IPS-15b (cell line): ENCODE results near the gene MAML2.

Experiments used
- H3K27me3 ChIP-seq: one replicate; pipeline ENCODE4 v1.6.1; 2013; ENCODE audit warnings: low read length; ENCODE audit not compliant: control insufficient read depth, insufficient read depth
- H3K36me3 ChIP-seq: one replicate; pipeline ENCODE4 v1.6.1; 2013; ENCODE audit warnings: low read length; ENCODE audit not compliant: control insufficient read depth, insufficient read depth
- H3K4me1 ChIP-seq: one replicate; pipeline ENCODE4 v1.6.1; 2013; ENCODE audit warnings: mild to moderate bottlenecking, low read length; ENCODE audit not compliant: control insufficient read depth, insufficient read depth
- H3K4me3 ChIP-seq: one replicate; pipeline ENCODE4 v1.5.1; 2013; ENCODE audit warnings: low read depth, low read length
- H3K9ac ChIP-seq: one replicate; pipeline ENCODE4 v1.6.1; 2013; ENCODE audit warnings: low read depth, mild to moderate bottlenecking, low read length
- H3K9me3 ChIP-seq: one replicate; pipeline ENCODE4 v1.6.1; 2013; ENCODE audit warnings: mild to moderate bottlenecking, low read length; ENCODE audit not compliant: control insufficient read depth, insufficient read depth

MAML2 gene

GRCh38 chr11:96035740-96036078 lies 307.3 kb downstream of the MAML2 start:
- no peak overlapping the region for H3K9ac ChIP-seq
- H3K9me3 ChIP-seq = no peaks in the 10 kb centered on the region
- no peak overlapping the region for H3K4me3 ChIP-seq
- no peaks in the 10 kb centered on the region for H3K36me3 ChIP-seq
- peaks cover 3% of the 10 kb centered on the region for H3K4me1 ChIP-seq
- H3K27me3 ChIP-seq = no peaks in the 10 kb centered on the region

GRCh38 chr11:96035031-96035739 lies 307.8 kb downstream of the MAML2 start:
- H3K27me3 ChIP-seq = no peaks in the 10 kb centered on the region
- no peaks in the 10 kb centered on the region for H3K9me3 ChIP-seq
- no peak overlapping the region for H3K4me3 ChIP-seq
- no peak overlapping the region for H3K9ac ChIP-seq
- H3K4me1 ChIP-seq = peaks cover 3% of the 10 kb centered on the region
- H3K36me3 ChIP-seq = no peaks in the 10 kb centered on the region

- Histone ChIP-seq H3K9ac (no peak overlapping the region), H3K4me1 (peaks cover 3% of the 10 kb centered on the region), H3K9me3 (no peaks in the 10 kb centered on the region), H3K36me3 (no peaks in the 10 kb centered on the region), H3K4me3 (no peak overlapping the region), H3K27me3 (no peaks in the 10 kb centered on the region)
Observed at GRCh38 chr11:96033599-96033998, 309.4 kb downstream of the MAML2 start.

DNA sequence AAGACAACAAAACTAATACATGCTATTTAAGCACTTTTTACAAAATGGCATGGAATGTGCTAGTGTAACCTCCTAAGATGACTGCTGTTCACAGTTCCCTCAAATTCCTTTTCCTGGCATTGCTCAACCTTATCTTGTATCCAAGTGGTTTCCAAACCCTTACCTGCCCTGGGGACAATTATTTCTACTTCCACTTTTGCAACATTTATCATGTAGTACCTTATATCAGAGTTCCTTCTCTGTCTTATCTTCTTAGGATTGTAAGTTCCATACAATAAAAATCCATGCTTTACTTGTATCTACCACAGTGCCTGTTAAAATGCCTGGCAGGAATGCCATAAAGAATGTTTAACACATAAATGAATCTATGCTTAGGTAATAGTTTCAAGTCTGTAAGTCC lies 309.9 kb downstream of the MAML2 start:
- Histone ChIP-seq H3K9ac (no peak overlapping the region), H3K4me3 (no peak overlapping the region), H3K27me3 (no peaks in the 10 kb centered on the region), H3K36me3 (no peaks in the 10 kb centered on the region), H3K4me1 (peaks cover 3% of the 10 kb centered on the region), H3K9me3 (no peaks in the 10 kb centered on the region)

GRCh38 chr11:96028746-96029145 lies 314.2 kb downstream of the MAML2 start:
- Histone ChIP-seq H3K27me3 (no peaks in the 10 kb centered on the region), H3K9me3 (no peaks in the 10 kb centered on the region), H3K4me1 (no peaks in the 10 kb centered on the region), H3K36me3 (no peaks in the 10 kb centered on the region), H3K4me3 (no peak overlapping the region), H3K9ac (no peak overlapping the region)

GRCh38 chr11:96027021-96027420 lies 316.0 kb downstream of the MAML2 start:
- Histone ChIP-seq H3K9ac (no peak overlapping the region), H3K27me3 (no peaks in the 10 kb centered on the region), H3K9me3 (no peaks in the 10 kb centered on the region), H3K36me3 (peaks cover under 1% of the 10 kb centered on the region), H3K4me1 (no peaks in the 10 kb centered on the region), H3K4me3 (no peak overlapping the region)

DNA sequence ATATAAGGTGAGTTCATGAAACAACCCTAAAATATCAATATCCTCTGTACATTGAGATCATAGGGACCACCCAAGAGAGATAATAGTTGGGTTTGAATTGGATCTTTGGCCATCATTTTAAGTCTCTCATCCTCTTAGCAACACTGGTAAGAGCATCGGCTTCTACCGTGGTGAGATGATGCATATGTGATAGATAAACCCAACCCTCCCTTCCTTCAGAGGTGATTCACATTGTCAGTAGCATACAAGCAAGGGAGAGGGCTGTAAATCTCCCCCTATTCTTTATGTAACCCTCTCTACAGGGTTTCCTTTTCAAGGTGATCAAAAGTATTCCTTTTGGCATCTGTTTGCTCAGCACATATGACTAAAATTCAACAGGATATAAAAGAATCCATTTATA lies 316.7 kb downstream of the MAML2 start:
- H3K9ac ChIP-seq = no peak overlapping the region
- no peaks in the 10 kb centered on the region for H3K9me3 ChIP-seq
- no peak overlapping the region for H3K4me3 ChIP-seq
- peaks cover 2% of the 10 kb centered on the region for H3K36me3 ChIP-seq
- H3K27me3 ChIP-seq = no peaks in the 10 kb centered on the region
- no peaks in the 10 kb centered on the region for H3K4me1 ChIP-seq

- H3K36me3 ChIP-seq = peaks cover 2% of the 10 kb centered on the region
- no peaks in the 10 kb centered on the region for H3K9me3 ChIP-seq
- no peaks in the 10 kb centered on the region for H3K27me3 ChIP-seq
- H3K4me3 ChIP-seq = no peak overlapping the region
- peaks cover 5% of the 10 kb centered on the region for H3K4me1 ChIP-seq
- no peak overlapping the region for H3K9ac ChIP-seq
Observed at GRCh38 chr11:96024666-96025065, 318.3 kb downstream of the MAML2 start.

DNA sequence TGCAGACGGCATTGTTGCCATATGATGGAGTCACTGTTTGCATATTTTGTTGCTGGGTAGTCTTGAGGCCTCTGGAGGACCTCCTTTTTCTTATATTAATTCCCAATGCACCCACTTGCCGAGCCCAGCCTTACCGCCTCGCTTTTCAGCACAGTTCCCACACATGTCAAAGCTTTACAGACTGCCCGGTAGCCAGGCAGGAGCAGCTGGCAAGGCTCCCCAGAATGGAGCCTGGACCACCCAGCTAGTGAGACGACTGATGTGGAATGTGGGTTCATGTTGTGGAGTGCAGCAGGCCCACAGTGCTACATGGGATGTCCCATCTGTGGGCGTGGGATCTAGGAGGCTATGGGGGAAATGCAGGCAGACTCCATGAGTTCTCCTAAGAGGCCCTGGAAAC lies 319.7 kb downstream of the MAML2 start:
- H3K9ac ChIP-seq = no peak overlapping the region
- H3K36me3 ChIP-seq = peaks cover 2% of the 10 kb centered on the region
- no peak overlapping the region for H3K4me3 ChIP-seq
- no peaks in the 10 kb centered on the region for H3K9me3 ChIP-seq
- H3K4me1 ChIP-seq = peaks cover 5% of the 10 kb centered on the region
- H3K27me3 ChIP-seq = no peaks in the 10 kb centered on the region

DNA sequence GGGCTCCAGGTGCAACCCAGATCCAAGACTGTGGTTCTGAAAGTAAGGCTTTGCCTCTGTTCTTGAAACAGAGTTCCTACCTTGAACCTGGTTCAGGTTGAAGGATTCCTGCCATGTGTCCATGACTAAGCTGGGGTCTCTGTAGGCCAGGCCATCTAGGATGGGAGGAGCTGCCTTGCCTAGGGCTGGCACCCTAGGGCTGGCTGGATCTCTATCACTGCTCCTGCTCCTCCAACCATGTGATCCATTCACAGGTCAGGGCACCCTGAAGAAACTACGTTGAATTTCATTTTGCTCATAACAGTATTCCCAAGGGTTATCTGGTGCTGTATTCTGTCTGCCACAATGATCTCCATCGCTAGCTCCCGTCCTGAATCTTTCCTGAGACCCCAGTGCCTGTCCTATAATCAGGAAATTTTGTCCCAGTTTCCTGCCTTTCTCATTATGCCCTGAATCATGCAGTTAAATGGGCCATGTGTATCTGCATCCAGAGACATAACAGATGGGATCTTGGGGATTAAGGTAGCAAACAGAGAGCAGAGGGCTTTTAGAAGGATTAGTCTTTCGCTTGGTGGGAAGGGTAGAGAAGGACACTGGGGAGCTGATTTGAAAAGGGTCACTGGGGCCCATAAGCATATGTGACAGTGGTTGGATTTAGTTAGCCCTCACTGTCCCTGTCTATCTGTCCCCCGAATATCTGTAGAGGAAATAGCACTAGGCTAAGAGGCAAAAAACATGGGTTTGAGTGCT lies 320.9 kb downstream of the MAML2 start:
- no peaks in the 10 kb centered on the region for H3K27me3 ChIP-seq
- H3K9me3 ChIP-seq = no peaks in the 10 kb centered on the region
- H3K4me3 ChIP-seq = no peak overlapping the region
- peaks cover 5% of the 10 kb centered on the region for H3K4me1 ChIP-seq
- peaks cover 2% of the 10 kb centered on the region for H3K36me3 ChIP-seq
- no peak overlapping the region for H3K9ac ChIP-seq

- Histone ChIP-seq H3K4me1 (peaks cover 5% of the 10 kb centered on the region), H3K36me3 (peaks cover 2% of the 10 kb centered on the region), H3K27me3 (no peaks in the 10 kb centered on the region), H3K9me3 (no peaks in the 10 kb centered on the region), H3K4me3 (no peak overlapping the region), H3K9ac (no peak overlapping the region)
Observed at GRCh38 chr11:96019810-96020747, 322.9 kb downstream of the MAML2 start.
